ENCODE results near the gene TAS2R5. TPM values are rescaled to one million over a fixed set of nuclear protein-coding genes. Genes with fewer than 3 reads are reported as not detected.
A peak's percentile ranks its signal among the peaks of the same experiment; 100 is the strongest.
"Not testable (repeated sequence)": the region's sequence is repeated elsewhere in the genome, so short reads cannot be mapped to it uniquely, and the experiment has no call there.

Gene TAS2R5, protein sequence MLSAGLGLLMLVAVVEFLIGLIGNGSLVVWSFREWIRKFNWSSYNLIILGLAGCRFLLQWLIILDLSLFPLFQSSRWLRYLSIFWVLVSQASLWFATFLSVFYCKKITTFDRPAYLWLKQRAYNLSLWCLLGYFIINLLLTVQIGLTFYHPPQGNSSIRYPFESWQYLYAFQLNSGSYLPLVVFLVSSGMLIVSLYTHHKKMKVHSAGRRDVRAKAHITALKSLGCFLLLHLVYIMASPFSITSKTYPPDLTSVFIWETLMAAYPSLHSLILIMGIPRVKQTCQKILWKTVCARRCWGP
- total RNA-seq: 0.62 to 1.5 TPM (median 0.72 TPM) in 3 replicates
- long read RNA-seq: 0 reads

DNA sequence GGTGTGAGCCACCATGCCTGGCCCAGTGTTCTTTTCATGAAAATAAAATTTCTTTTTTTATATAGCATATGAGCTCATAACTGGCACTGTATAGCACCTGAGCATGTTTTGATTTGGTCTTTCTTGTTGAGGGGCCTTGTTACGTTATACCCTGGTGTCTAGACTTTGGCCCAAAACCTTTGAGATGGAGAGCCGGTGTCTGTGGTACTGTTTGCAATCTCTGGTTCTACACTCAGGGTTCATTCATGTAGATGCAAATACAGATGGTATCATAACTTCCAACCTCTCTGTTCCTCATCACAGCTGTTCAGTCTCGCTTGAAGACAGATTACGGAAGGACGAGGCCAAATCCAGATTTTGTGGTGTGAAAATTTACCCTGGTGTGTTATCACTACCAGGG lies at the start of gene TAS2R5:
Gene TAS2R5, plus strand, starts transcription at position 301 of the 400 bp plus-strand sequence. CDS start 145 bp downstream, outside the sequence.
- H3K27ac Mint-ChIP-seq (ENCODE audit: unreplicated experiment): no peak within 1 kb of the TSS
- H3K4me3 Mint-ChIP-seq (ENCODE audit: unreplicated experiment): no peak within 1 kb of the TSS
- peaks cover 12% of the 10 kb centered on the region for H3K36me3 Mint-ChIP-seq (ENCODE audit: low read depth)
- TF ChIP-seq, protein P1, sequence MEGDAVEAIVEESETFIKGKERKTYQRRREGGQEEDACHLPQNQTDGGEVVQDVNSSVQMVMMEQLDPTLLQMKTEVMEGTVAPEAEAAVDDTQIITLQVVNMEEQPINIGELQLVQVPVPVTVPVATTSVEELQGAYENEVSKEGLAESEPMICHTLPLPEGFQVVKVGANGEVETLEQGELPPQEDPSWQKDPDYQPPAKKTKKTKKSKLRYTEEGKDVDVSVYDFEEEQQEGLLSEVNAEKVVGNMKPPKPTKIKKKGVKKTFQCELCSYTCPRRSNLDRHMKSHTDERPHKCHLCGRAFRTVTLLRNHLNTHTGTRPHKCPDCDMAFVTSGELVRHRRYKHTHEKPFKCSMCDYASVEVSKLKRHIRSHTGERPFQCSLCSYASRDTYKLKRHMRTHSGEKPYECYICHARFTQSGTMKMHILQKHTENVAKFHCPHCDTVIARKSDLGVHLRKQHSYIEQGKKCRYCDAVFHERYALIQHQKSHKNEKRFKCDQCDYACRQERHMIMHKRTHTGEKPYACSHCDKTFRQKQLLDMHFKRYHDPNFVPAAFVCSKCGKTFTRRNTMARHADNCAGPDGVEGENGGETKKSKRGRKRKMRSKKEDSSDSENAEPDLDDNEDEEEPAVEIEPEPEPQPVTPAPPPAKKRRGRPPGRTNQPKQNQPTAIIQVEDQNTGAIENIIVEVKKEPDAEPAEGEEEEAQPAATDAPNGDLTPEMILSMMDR (IDR thresholded peaks at IDR 0.05): no peak
- no peaks in the 10 kb centered on the region for H3K4me1 Mint-ChIP-seq (ENCODE audit: low read depth)
- no peak for DNase-seq (ENCODE audit: low spot score)
- no peaks in the 10 kb centered on the region for H3K9me3 Mint-ChIP-seq (ENCODE audit: low read depth)
- H3K27me3 Mint-ChIP-seq (ENCODE audit: low read depth): no peaks in the 10 kb centered on the region

DNA sequence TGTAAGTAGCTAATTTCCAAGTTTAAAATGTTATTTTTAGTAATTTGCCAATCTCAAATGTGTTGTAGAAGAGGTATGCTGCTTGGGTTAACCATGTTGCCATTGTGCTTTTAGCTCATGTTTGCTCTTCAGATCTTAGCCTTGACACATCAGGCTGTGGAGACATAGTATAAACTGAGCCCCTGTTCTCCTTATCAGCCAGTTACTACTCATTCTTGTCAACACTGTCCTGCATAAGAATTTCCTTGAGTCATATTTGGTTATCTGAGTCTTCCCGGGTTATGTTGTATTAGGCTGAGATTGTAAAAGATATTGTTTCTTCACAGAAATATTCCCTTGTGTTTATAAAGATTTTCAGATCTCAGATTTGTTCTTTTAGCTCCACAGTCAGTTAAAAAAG lies 47.8 kb upstream of the TAS2R5 start:
- Mint-ChIP-seq H3K9me3 (ENCODE audit: low read depth) (no peaks in the 10 kb centered on the region), H3K36me3 (ENCODE audit: low read depth) (peaks cover 31% of the 10 kb centered on the region), H3K27me3 (ENCODE audit: low read depth) (no peaks in the 10 kb centered on the region), H3K4me1 (ENCODE audit: low read depth) (peaks cover 28% of the 10 kb centered on the region), H3K4me3 (ENCODE audit: unreplicated experiment) (no peak overlapping the region), H3K27ac (ENCODE audit: unreplicated experiment) (no peak overlapping the region)
- DNase-seq (ENCODE audit: low spot score): no peak
- TF ChIP-seq, protein P1 (IDR thresholded peaks at IDR 0.05): no peak

DNA sequence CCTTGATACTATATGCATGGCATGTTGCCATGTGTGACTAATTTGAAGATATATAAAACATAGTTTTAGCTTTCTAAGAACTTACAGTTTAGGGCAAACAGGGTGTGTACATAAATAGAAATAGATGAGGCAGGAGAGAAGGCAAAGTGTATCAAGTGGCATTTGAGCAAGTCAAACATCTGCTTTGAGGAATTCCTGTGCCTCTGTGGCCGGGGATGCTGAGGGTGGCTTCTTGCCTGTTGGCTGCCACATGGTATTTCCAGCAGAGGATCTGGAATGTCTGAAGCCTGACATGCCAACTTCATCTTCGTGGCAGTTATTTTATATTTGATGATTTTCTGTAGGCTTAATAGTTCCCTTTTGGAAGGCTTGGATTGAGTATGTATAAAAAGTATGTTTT lies 45.9 kb upstream of the TAS2R5 start:
- TF ChIP-seq, protein P1 (IDR thresholded peaks at IDR 0.05): no peak
- DNase-seq (ENCODE audit: low spot score): no peak
- H3K36me3 Mint-ChIP-seq (ENCODE audit: low read depth): peaks cover 36% of the 10 kb centered on the region
- H3K4me1 Mint-ChIP-seq (ENCODE audit: low read depth): peaks cover 14% of the 10 kb centered on the region
- no peaks in the 10 kb centered on the region for H3K27me3 Mint-ChIP-seq (ENCODE audit: low read depth)
- H3K9me3 Mint-ChIP-seq (ENCODE audit: low read depth): no peaks in the 10 kb centered on the region
- no peak overlapping the region for H3K27ac Mint-ChIP-seq (ENCODE audit: unreplicated experiment)
- H3K4me3 Mint-ChIP-seq (ENCODE audit: unreplicated experiment): no peak overlapping the region

DNA sequence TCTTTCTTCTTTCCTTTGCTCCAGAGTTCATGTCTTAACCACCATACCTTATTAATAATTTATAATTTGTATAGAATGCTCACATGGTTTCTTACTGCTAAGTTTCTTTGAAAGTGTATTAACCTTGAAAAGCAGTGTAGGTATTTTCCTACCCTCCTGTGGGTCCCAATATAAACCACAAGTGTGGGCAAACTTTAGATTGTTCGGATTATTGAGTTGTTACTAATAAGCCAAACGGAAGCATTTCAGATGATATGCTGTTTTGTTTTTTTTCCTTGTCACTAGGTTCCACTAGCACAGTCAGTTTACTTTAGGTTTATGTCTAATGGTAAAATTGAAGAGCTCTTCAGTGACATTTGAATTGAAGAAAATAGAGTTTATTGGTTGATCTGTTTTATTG lies 41.6 kb upstream of the TAS2R5 start:
- no peaks in the 10 kb centered on the region for H3K4me1 Mint-ChIP-seq (ENCODE audit: low read depth)
- no peak overlapping the region for H3K4me3 Mint-ChIP-seq (ENCODE audit: unreplicated experiment)
- no peaks in the 10 kb centered on the region for H3K27me3 Mint-ChIP-seq (ENCODE audit: low read depth)
- H3K27ac Mint-ChIP-seq (ENCODE audit: unreplicated experiment): no peak overlapping the region
- peaks cover 23% of the 10 kb centered on the region for H3K9me3 Mint-ChIP-seq (ENCODE audit: low read depth)
- peaks cover 56% of the 10 kb centered on the region for H3K36me3 Mint-ChIP-seq (ENCODE audit: low read depth)
- TF ChIP-seq, protein P1 (IDR thresholded peaks at IDR 0.05): no peak
- DNase-seq (ENCODE audit: low spot score): no peak

DNA sequence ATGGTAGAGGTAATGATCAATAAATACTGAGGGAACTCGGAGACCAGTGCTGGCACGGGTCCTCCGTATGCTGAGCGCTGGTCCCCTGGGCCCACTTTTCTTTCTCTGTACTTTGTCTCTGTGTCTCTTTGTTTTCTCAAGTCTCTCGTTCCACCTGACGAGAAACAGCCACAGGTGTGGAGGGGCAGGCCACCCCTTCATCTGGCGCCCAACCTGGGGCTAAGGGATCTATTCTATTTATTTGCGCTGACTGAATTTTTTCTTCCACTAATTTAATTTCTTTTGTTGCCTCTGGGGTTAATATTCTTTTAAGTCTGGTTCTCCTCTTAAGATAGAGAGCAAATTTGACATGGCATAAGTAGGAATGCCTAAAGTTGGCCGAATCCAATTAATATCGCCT lies 38.1 kb upstream of the TAS2R5 start:
- not testable (repeated sequence) for DNase-seq (ENCODE audit: low spot score); H3K4me3 Mint-ChIP-seq (ENCODE audit: unreplicated experiment); H3K27me3 Mint-ChIP-seq (ENCODE audit: low read depth); H3K4me1 Mint-ChIP-seq (ENCODE audit: low read depth); H3K27ac Mint-ChIP-seq (ENCODE audit: unreplicated experiment)
- H3K36me3 Mint-ChIP-seq (ENCODE audit: low read depth): peaks cover 53% of the 10 kb centered on the region
- H3K9me3 Mint-ChIP-seq (ENCODE audit: low read depth): peaks cover 23% of the 10 kb centered on the region

DNA sequence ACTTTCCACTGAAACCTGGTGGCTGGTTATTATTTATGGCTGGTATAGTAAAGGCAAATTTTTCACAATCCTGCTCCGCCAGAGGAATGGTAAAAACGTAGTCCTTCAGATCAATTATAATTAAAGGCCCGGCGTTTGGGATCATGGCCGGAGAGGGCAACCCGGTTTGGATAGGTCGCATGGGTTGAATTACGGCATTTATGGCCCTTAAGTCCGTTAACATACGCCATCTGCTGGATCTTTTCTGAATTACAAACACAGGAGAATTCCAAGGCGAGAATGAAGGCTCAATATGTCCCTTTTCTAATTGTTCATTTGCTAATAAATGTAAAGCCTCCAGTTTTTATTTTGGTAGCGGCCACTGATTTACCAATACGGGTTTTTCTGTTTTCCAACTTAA lies 37.4 kb upstream of the TAS2R5 start:
- TF ChIP-seq, protein P1 (IDR thresholded peaks at IDR 0.05): peak; percentile 67
- Mint-ChIP-seq H3K4me3 (ENCODE audit: unreplicated experiment) (no peak overlapping the region), H3K9me3 (ENCODE audit: low read depth) (peaks cover 23% of the 10 kb centered on the region), H3K27ac (ENCODE audit: unreplicated experiment) (no peak overlapping the region), H3K36me3 (ENCODE audit: low read depth) (peaks cover 57% of the 10 kb centered on the region), H3K4me1 (ENCODE audit: low read depth) (no peaks in the 10 kb centered on the region), H3K27me3 (ENCODE audit: low read depth) (no peaks in the 10 kb centered on the region)
- no peak for DNase-seq (ENCODE audit: low spot score)
